OCI-LY3 (cell line): ENCODE measurements around the gene SEMA4A.

Source experiments
- H2AFZ ChIP-seq: fragments of 200-600, 300-600 bp; shearing (Covaris generic); 2 replicates; pipeline ENCODE4 v1.6.0; 2014; ENCODE audit warnings: antibody characterized with exemption, low read depth, low read length
- H3K27ac ChIP-seq: fragments of 200-600, 300-600 bp; sonication (generic); 2 replicates; pipeline ENCODE4 v1.5.1; 2014; ENCODE audit warnings: mild to moderate bottlenecking, low read length, moderate library complexity, mixed read lengths
- H3K27me3 ChIP-seq: fragments of 200-600, 300-600 bp; sonication (generic); 2 replicates; pipeline ENCODE4 v1.6.1; 2014; ENCODE audit warnings: low read depth, low read length, mixed read lengths
- H3K36me3 ChIP-seq: fragments of 200-600, 300-600 bp; sonication (generic); replicated peaks from 2 replicates; pipeline ENCODE3; 2014; ENCODE audit warnings: low read depth, low read length, mixed read lengths
- H3K4me1 ChIP-seq: fragments of 300-600, 200-600 bp; sonication (generic); 2 replicates; pipeline ENCODE4 v1.6.1; 2014; ENCODE audit warnings: low read length, mixed read lengths
- H3K4me2 ChIP-seq: fragments of 200-600, 300-600 bp; sonication (generic); 2 replicates; pipeline ENCODE4 v1.6.1; 2014; ENCODE audit warnings: low read length, mixed read lengths
- H3K4me3 ChIP-seq: fragments of 300-600, 200-600 bp; sonication (generic); 2 replicates; pipeline ENCODE4 v1.5.1; 2014; ENCODE audit warnings: antibody characterized with exemption, mild to moderate bottlenecking, low read length, moderate library complexity
- H3K79me2 ChIP-seq: fragments of 300-600, 200-600 bp; shearing (Covaris generic); 2 replicates; pipeline ENCODE4 v1.6.1; 2014; ENCODE audit warnings: mild to moderate bottlenecking, low read length, mixed read lengths
- H3K9ac ChIP-seq: fragments of 300-600, 200-600 bp; shearing (Covaris generic); 2 replicates; pipeline ENCODE4 v1.6.0; 2014; ENCODE audit warnings: mild to moderate bottlenecking, low read length, moderate library complexity
- H3K9me3 ChIP-seq: fragments of 200-600, 300-600 bp; shearing (Covaris generic); 2 replicates; pipeline ENCODE4 v1.6.1; 2014; ENCODE audit warnings: low read length, mixed read lengths; ENCODE audit not compliant: insufficient read depth
- H4K20me1 ChIP-seq: fragments of 200-600, 300-600 bp; sonication (generic); 2 replicates; pipeline ENCODE4 v1.6.1; 2016; ENCODE audit warnings: low read length, mixed read lengths; ENCODE audit not compliant: insufficient read depth
- CTCF ChIP-seq: fragments of 200-600, 300-600 bp; sonication (generic); IDR thresholded peaks from 2 replicates; pipeline ENCODE4 v1.5.1; 2014; ENCODE audit warnings: antibody characterized with exemption, low read length, low read depth
- EZH2phosphoT487 ChIP-seq: fragments of 200-600 bp; shearing (Covaris generic); IDR thresholded peaks from 2 replicates; pipeline ENCODE4 v1.6.1; 2018; ENCODE audit warnings: antibody characterized with exemption, mixed run types, low read depth

The SEMA4A gene

GRCh38 chr1:156164125-156164831, 10.9 kb downstream of the SEMA4A start:
- Histone ChIP-seq H3K9ac (no peak overlapping the region), H3K36me3 (peaks cover 18% of the 10 kb centered on the region), H3K4me2 (no peak overlapping the region), H4K20me1 (no peaks in the 10 kb centered on the region), H3K79me2 (no peaks in the 10 kb centered on the region), H3K4me1 (peaks cover 5% of the 10 kb centered on the region; the same call in 1 of the 2 replicates), H3K9me3 (no peaks in the 10 kb centered on the region), H2AFZ (no peak overlapping the region), H3K27ac (no peak overlapping the region), H3K27me3 (no peaks in the 10 kb centered on the region), H3K4me3 (no peak overlapping the region)
- no peak for TF ChIP-seq EZH2phosphoT487
- TF ChIP-seq CTCF: no peak

GRCh38 chr1:156165083-156165482, 11.7 kb downstream of the SEMA4A start:
- Histone ChIP-seq H3K4me3 (no peak overlapping the region), H3K27me3 (no peaks in the 10 kb centered on the region), H3K36me3 (peaks cover 18% of the 10 kb centered on the region), H3K27ac (no peak overlapping the region), H4K20me1 (no peaks in the 10 kb centered on the region), H2AFZ (no peak overlapping the region), H3K4me2 (no peak overlapping the region), H3K9me3 (no peaks in the 10 kb centered on the region), H3K4me1 (peaks cover 5% of the 10 kb centered on the region; the same call in 1 of the 2 replicates), H3K9ac (no peak overlapping the region), H3K79me2 (no peaks in the 10 kb centered on the region)
- TF ChIP-seq CTCF: no peak

GRCh38 chr1:156167536-156167935, 14.2 kb downstream of the SEMA4A start:
- Histone ChIP-seq H3K79me2 (no peaks in the 10 kb centered on the region), H3K27ac (no peak overlapping the region), H3K4me3 (no peak overlapping the region), H3K27me3 (no peaks in the 10 kb centered on the region), H3K9ac (no peak overlapping the region), H3K36me3 (peaks cover 12% of the 10 kb centered on the region), H3K4me1 (peaks cover 5% of the 10 kb centered on the region; the same call in 1 of the 2 replicates), H4K20me1 (no peaks in the 10 kb centered on the region), H3K4me2 (no peak overlapping the region), H2AFZ (no peak overlapping the region), H3K9me3 (no peaks in the 10 kb centered on the region)
- TF ChIP-seq CTCF: no peak
- TF ChIP-seq EZH2phosphoT487: no peak

- no peak overlapping the region for H3K4me2 ChIP-seq
- H3K9me3 ChIP-seq: no peaks in the 10 kb centered on the region
- H3K9ac ChIP-seq: no peak overlapping the region
- TF ChIP-seq EZH2phosphoT487 (no peak), CTCF (no peak)
- H3K27ac ChIP-seq: no peak overlapping the region
- H3K79me2 ChIP-seq: no peaks in the 10 kb centered on the region
- H4K20me1 ChIP-seq: no peaks in the 10 kb centered on the region
- no peak overlapping the region for H3K4me3 ChIP-seq
- H2AFZ ChIP-seq: no peak overlapping the region
- H3K27me3 ChIP-seq: no peaks in the 10 kb centered on the region
- peaks cover 15% of the 10 kb centered on the region for H3K4me1 ChIP-seq
- peaks cover 4% of the 10 kb centered on the region for H3K36me3 ChIP-seq
These were observed 19.5 kb downstream of the SEMA4A start for GRCh38 chr1:156172696-156173470.
